ENCODE data around the gene CCNQ.

The CCNQ gene

DNA sequence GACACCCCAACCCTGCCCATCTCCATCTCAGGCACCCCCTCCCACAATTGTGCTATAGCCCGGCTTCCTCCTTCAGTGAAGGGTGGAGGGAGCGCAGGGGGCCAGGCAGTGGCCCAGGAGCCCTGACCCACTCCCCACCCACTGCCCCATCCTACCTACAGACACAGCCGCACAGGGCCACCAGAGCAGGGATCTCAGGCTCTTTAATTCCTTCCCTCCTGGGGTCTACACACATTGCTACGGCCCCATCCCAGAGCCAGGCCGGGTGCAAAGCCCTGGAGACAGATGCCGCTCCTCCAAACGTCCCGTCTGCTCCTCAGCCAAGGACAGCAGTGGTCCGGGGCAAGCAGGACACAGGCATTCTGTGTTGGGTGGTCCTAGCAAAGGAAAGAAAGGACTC lies 35.3 kb upstream of the CCNQ start:
- in situ Hi-C loops (cut with HindIII; ENCODE audit: low pct_ligation_motif_present, low sequenced_read_pairs) = no loop called here
- no peaks in the 10 kb centered on the region for H3K27me3 ChIP-seq (replicated peaks)
- H3K27ac ChIP-seq = no peak overlapping the region
- no peaks in the 10 kb centered on the region for H3K36me3 ChIP-seq (replicated peaks)
- no peak overlapping the region for H3K4me3 ChIP-seq (ENCODE audit: low read depth, low read length)
- no peak for DNase-seq
- TF ChIP-seq, protein P1, sequence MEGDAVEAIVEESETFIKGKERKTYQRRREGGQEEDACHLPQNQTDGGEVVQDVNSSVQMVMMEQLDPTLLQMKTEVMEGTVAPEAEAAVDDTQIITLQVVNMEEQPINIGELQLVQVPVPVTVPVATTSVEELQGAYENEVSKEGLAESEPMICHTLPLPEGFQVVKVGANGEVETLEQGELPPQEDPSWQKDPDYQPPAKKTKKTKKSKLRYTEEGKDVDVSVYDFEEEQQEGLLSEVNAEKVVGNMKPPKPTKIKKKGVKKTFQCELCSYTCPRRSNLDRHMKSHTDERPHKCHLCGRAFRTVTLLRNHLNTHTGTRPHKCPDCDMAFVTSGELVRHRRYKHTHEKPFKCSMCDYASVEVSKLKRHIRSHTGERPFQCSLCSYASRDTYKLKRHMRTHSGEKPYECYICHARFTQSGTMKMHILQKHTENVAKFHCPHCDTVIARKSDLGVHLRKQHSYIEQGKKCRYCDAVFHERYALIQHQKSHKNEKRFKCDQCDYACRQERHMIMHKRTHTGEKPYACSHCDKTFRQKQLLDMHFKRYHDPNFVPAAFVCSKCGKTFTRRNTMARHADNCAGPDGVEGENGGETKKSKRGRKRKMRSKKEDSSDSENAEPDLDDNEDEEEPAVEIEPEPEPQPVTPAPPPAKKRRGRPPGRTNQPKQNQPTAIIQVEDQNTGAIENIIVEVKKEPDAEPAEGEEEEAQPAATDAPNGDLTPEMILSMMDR (IDR thresholded peaks at IDR 0.05; ENCODE audit: low read depth, low read length, missing control alignments) = no peak

DNA sequence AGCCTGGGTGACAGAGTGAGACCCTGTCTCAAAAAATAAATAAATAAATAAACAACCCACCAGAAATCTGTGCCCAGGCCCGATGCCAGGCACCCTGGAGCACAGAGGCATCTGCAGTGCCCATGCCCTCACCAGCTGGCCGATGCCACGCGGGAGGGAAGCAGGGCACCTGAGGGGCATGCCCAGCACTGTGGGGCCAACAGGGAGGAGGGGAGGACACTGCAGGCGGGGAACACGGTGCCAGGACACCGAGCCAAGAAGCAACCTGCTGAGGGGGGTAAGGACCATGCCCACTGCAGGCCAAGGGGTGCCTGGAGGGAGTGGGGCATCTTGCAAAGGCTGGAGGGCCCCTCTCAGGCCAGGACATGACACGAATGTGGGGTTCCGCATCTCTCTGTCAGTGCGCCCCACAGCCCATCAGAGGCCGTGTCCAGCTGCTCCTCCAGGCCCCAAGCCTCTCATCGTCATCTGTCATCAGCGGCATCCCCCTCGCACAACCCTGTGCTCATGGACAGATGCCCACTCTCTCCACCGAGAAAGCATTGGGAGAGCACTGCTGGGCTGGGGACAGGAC lies 34.8 kb upstream of the CCNQ start:
- H3K27ac ChIP-seq = no peak overlapping the region
- in situ Hi-C loops (cut with HindIII; ENCODE audit: low pct_ligation_motif_present, low sequenced_read_pairs) = no loop called here
- no peaks in the 10 kb centered on the region for H3K36me3 ChIP-seq (replicated peaks)
- no peak for DNase-seq
- no peaks in the 10 kb centered on the region for H3K27me3 ChIP-seq (replicated peaks)
- TF ChIP-seq, protein P1 (IDR thresholded peaks at IDR 0.05; ENCODE audit: low read depth, low read length, missing control alignments) = no peak
- H3K4me3 ChIP-seq (ENCODE audit: low read depth, low read length) = no peak overlapping the region

DNA sequence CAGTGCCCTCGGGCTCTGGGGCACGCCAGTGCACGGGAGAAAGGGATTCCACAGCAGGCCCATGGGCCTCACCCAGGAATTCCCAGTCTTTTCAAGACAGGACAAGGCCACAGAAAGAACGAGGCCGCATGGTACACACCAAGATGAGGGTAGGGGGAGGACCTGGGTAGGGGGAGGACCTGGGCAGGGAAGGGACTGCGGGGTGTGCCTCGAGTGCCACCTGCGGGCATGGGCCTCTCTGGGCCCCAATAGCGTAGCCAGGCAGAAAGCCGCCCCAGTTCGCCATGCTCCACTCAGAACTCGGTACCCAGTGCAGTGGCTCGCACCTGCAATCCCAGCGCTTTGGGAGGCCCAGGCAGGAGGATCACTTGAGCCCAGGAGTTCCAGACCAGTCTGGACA lies 34.1 kb upstream of the CCNQ start:
- TF ChIP-seq, protein P1 (IDR thresholded peaks at IDR 0.05; ENCODE audit: low read depth, low read length, missing control alignments) = no peak
- no peak for DNase-seq
- no peaks in the 10 kb centered on the region for H3K27me3 ChIP-seq (replicated peaks)
- H3K36me3 ChIP-seq (replicated peaks) = no peaks in the 10 kb centered on the region
- no peak overlapping the region for H3K27ac ChIP-seq
- in situ Hi-C loops (cut with HindIII; ENCODE audit: low pct_ligation_motif_present, low sequenced_read_pairs) = no loop called here
- H3K4me3 ChIP-seq (ENCODE audit: low read depth, low read length) = no peak overlapping the region

DNA sequence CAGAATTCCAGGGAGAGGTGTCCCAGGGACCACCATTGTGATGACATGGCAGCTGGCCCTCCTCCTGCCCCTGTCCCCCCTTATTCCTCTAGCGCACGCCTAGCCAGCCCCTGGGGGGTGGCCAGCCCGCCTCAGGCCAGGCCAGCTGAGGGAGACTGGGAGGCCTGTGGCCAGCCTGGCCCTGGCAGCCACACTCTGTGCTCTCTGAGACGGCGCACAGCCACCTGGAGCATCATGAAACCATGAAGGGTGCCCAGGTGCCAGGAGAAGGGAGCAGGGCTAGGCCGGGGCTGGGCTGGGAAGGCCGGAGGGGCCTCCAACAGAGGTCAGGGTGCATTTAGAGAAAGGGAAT lies 33.6 kb upstream of the CCNQ start:
- Histone ChIP-seq H3K27me3 (replicated peaks) (no peaks in the 10 kb centered on the region), H3K27ac (no peak overlapping the region), H3K4me3 (ENCODE audit: low read depth, low read length) (no peak overlapping the region), H3K36me3 (replicated peaks) (no peaks in the 10 kb centered on the region)
- TF ChIP-seq, protein P1 (IDR thresholded peaks at IDR 0.05; ENCODE audit: low read depth, low read length, missing control alignments) = no peak
- in situ Hi-C loops (cut with HindIII; ENCODE audit: low pct_ligation_motif_present, low sequenced_read_pairs) = no loop called here
- no peak for DNase-seq

DNA sequence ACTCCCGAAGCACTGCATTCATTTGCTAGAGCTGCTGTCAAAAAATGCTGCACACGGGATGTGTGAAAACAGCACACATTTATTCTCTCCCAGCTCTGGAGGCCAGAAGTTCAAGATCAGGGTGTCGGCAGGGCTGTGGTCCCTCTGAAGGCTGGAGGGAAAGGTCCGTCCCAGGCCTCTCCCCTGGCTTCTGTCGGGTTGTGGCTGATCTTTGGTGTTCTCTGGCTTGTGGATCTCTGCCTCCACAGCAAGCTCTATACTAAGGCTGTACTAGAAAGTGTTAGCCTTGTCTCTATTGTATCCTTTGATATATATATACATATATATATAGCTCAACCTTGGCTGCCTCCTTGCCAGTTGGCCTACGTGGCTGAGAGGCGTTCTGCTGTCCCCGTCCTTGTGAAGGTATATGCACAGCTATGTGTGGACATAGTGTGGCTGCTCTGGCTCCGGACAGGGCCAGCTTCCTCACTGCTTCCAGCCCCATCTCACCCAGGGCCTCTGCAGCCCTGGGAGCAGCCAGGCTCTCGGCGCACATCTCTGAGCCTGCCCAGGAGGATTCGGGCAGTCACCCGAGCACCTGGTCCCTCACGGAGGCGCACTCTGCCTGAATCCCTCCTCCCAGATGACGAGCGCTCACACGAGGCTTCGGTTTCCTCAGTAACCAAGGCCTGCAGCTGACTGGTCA lies 33.1 kb upstream of the CCNQ start:
- no peaks in the 10 kb centered on the region for H3K27me3 ChIP-seq (replicated peaks)
- H3K36me3 ChIP-seq (replicated peaks) = no peaks in the 10 kb centered on the region
- no peak for DNase-seq
- no peak overlapping the region for H3K4me3 ChIP-seq (ENCODE audit: low read depth, low read length)
- in situ Hi-C loops (cut with HindIII; ENCODE audit: low pct_ligation_motif_present, low sequenced_read_pairs) = no loop called here
- H3K27ac ChIP-seq = no peak overlapping the region
- TF ChIP-seq, protein P1 (IDR thresholded peaks at IDR 0.05; ENCODE audit: low read depth, low read length, missing control alignments) = no peak

DNA sequence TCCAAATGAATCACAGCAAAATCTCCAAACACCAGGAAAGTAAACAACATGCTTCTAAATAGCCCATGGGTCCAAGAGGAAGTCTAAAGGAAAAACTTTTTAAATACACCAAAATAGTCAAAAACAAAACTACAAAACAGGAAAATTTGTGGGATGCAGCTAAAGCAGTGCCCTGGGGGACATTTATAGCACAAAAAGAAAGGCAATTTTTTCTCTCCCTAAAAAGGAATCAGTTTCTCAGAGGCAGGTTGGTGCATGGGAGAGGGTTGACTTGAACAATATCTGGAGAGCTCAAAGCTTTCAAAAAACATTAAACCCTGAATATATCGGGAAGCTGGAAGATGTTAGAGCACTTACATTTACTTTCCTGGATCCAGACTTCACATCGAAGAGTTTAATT lies 32.4 kb upstream of the CCNQ start:
- Histone ChIP-seq H3K27me3 (replicated peaks) (no peaks in the 10 kb centered on the region), H3K4me3 (ENCODE audit: low read depth, low read length) (no peak overlapping the region), H3K36me3 (replicated peaks) (no peaks in the 10 kb centered on the region), H3K27ac (no peak overlapping the region)
- no peak for DNase-seq
- TF ChIP-seq, protein P1 (IDR thresholded peaks at IDR 0.05; ENCODE audit: low read depth, low read length, missing control alignments) = no peak
- in situ Hi-C loops (cut with HindIII; ENCODE audit: low pct_ligation_motif_present, low sequenced_read_pairs) = no loop called here
